ENCODE data around the gene JAM2. TPM values are rescaled to one million over a fixed set of nuclear protein-coding genes. Genes with fewer than 3 reads are reported as not detected.

The JAM2 gene
- polyA plus RNA-seq, 3 donors = 0.01 TPM; not detected in 2

GRCh38 chr21:25744854-25745253 is 105.8 kb downstream of the JAM2 start:
- TF ChIP-seq, protein P1, sequence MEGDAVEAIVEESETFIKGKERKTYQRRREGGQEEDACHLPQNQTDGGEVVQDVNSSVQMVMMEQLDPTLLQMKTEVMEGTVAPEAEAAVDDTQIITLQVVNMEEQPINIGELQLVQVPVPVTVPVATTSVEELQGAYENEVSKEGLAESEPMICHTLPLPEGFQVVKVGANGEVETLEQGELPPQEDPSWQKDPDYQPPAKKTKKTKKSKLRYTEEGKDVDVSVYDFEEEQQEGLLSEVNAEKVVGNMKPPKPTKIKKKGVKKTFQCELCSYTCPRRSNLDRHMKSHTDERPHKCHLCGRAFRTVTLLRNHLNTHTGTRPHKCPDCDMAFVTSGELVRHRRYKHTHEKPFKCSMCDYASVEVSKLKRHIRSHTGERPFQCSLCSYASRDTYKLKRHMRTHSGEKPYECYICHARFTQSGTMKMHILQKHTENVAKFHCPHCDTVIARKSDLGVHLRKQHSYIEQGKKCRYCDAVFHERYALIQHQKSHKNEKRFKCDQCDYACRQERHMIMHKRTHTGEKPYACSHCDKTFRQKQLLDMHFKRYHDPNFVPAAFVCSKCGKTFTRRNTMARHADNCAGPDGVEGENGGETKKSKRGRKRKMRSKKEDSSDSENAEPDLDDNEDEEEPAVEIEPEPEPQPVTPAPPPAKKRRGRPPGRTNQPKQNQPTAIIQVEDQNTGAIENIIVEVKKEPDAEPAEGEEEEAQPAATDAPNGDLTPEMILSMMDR (IDR thresholded peaks at IDR 0.05) = no peak
- peaks cover 19% of the 10 kb centered on the region for H3K79me2 ChIP-seq (ENCODE audit: insufficient read depth, low read length)
- intact Hi-C loops (cut with micrococcal nuclease) = no loop called here
- no CpG with 5 or more reads among the region's 2 CpGs for WGBS (ENCODE audit: insufficient coverage)
- peaks cover 7% of the 10 kb centered on the region for H4K20me1 ChIP-seq (ENCODE audit: insufficient read depth, low read length)
- no peak overlapping the region for H3K4me3 ChIP-seq (replicated peaks in 1 of 3; ENCODE audit: low read depth in 2 of 3, low read length in 3 of 3)
- no peaks in the 10 kb centered on the region for H3K27me3 Mint-ChIP-seq (ENCODE audit: low read depth in 3 of 3)
- H3K4me1 ChIP-seq (ENCODE audit: control insufficient read depth in 1 of 2, insufficient read depth in 2 of 2, low read length in 2 of 2) = no peaks in the 10 kb centered on the region
- DNase-seq = no peak
- H2AFZ ChIP-seq (ENCODE audit: insufficient read depth, low read depth, low read length, poor library complexity, severe bottlenecking) = no peak overlapping the region
- peaks cover 47 to 57% of the 10 kb centered on the region in 2 donors for H3K36me3 ChIP-seq (replicated peaks in 1 of 2; ENCODE audit: control insufficient read depth in 1 of 2, insufficient read depth in 2 of 2, low read length in 2 of 2)
- H3K27ac ChIP-seq (ENCODE audit: low read depth in 1 of 2, low read length in 2 of 2) = no peak overlapping the region
- H3K27ac Mint-ChIP-seq = no peak overlapping the region
- no peak overlapping the region for H3K4me2 ChIP-seq (replicated peaks; ENCODE audit: extremely low read depth, low read length, poor library complexity, severe bottlenecking)
- no peak overlapping the region for H3K9ac ChIP-seq (ENCODE audit: insufficient read depth, low read length, poor library complexity, severe bottlenecking)
- H3K4me1 Mint-ChIP-seq = peaks cover 2% of the 10 kb centered on the region
- H3K27me3 ChIP-seq (ENCODE audit: control insufficient read depth in 2 of 2, insufficient read depth in 2 of 2, low read length in 2 of 2) = no peaks in the 10 kb centered on the region
- no peaks in the 10 kb centered on the region for H3K9me3 Mint-ChIP-seq
- H3K9me3 ChIP-seq (replicated peaks in 1 of 2; ENCODE audit: control insufficient read depth in 1 of 2, insufficient read depth in 1 of 2, low read length in 2 of 2) = no peaks in the 10 kb centered on the region
- H3K36me3 Mint-ChIP-seq = peaks cover 48 to 50% of the 10 kb centered on the region in 2 donors
- H3K4me3 Mint-ChIP-seq = no peak overlapping the region

- DNase-seq = no peak
- H2AFZ ChIP-seq (ENCODE audit: insufficient read depth, low read depth, low read length, poor library complexity, severe bottlenecking) = no peak overlapping the region
Measured at GRCh38 chr21:25750085-25750484, 111.0 kb downstream of the JAM2 start.

More at GRCh38 chr21:25750085-25750484, 111.0 kb downstream of the JAM2 start:
- Histone ChIP-seq H3K79me2 (ENCODE audit: insufficient read depth, low read length) (no peaks in the 10 kb centered on the region), H3K4me1 (ENCODE audit: control insufficient read depth in 1 of 2, insufficient read depth in 2 of 2, low read length in 2 of 2) (no peaks in the 10 kb centered on the region), H3K27ac (ENCODE audit: low read depth in 1 of 2, low read length in 2 of 2) (no peak overlapping the region), H4K20me1 (ENCODE audit: insufficient read depth, low read length) (no peaks in the 10 kb centered on the region), H3K4me3 (replicated peaks in 1 of 3; ENCODE audit: low read depth in 2 of 3, low read length in 3 of 3) (no peak overlapping the region), H3K36me3 (replicated peaks in 1 of 2; ENCODE audit: control insufficient read depth in 1 of 2, insufficient read depth in 2 of 2, low read length in 2 of 2) (peaks cover 71 to 89% of the 10 kb centered on the region in 2 donors), H3K9ac (ENCODE audit: insufficient read depth, low read length, poor library complexity, severe bottlenecking) (no peak overlapping the region), H3K4me2 (replicated peaks; ENCODE audit: extremely low read depth, low read length, poor library complexity, severe bottlenecking) (no peak overlapping the region), H3K9me3 (replicated peaks in 1 of 2; ENCODE audit: control insufficient read depth in 1 of 2, insufficient read depth in 1 of 2, low read length in 2 of 2) (no peaks in the 10 kb centered on the region), H3K27me3 (ENCODE audit: control insufficient read depth in 2 of 2, insufficient read depth in 2 of 2, low read length in 2 of 2) (no peaks in the 10 kb centered on the region)
- 82% methylated on average over 2 of the region's 6 CpGs for WGBS (ENCODE audit: insufficient coverage)
- Mint-ChIP-seq H3K4me3 (no peak overlapping the region), H3K27ac (peak overlapping the region in 1 of 7 donors; percentile 50), H3K27me3 (ENCODE audit: low read depth in 3 of 3) (no peaks in the 10 kb centered on the region), H3K36me3 (peaks cover 62 to 75% of the 10 kb centered on the region in 2 donors), H3K9me3 (no peaks in the 10 kb centered on the region), H3K4me1 (peaks cover 2% of the 10 kb centered on the region)
- TF ChIP-seq, protein P1 (IDR thresholded peaks at IDR 0.05) = no peak
- intact Hi-C loops (cut with micrococcal nuclease) = no loop called here
